MG63 (cell line): ENCODE results near the gene RBM23. TPM values are rescaled to one million over a fixed set of nuclear protein-coding genes. Genes with fewer than 3 reads are reported as not detected.
A peak's percentile ranks its signal among the peaks of the same experiment; 100 is the strongest.
"Not testable (repeated sequence)": the region's sequence is repeated elsewhere in the genome, so short reads cannot be mapped to it uniquely, and the experiment has no call there.

ENCODE experiments used
- DNase-seq: peaks from one replicate; pipeline ENCODE4 v3.0.0-alpha.2; 2020
- H3K27me3 ChIP-seq: fragments of 250-450 bp; sonication (Bioruptor Pico); 2 replicates; pipeline ENCODE4 v1.5.1; 2020; ENCODE audit warnings: mild to moderate bottlenecking, moderate library complexity
- H3K36me3 ChIP-seq: fragments of 250-450 bp; sonication (Bioruptor Pico); 2 replicates; pipeline ENCODE4 v1.5.1; 2020; ENCODE audit warnings: mild to moderate bottlenecking, moderate library complexity
- H3K4me3 ChIP-seq: fragments of 250-450 bp; sonication (Bioruptor Pico); 2 replicates; pipeline ENCODE4 v1.5.1; 2020; ENCODE audit warnings: mild to moderate bottlenecking, moderate library complexity
- H3K9me3 ChIP-seq: fragments of 250-450 bp; sonication (Bioruptor Pico); 2 replicates; pipeline ENCODE4 v1.5.1; 2020; ENCODE audit warnings: mild to moderate bottlenecking, moderate library complexity
- total RNA-seq: library from RNA; depleted of rRNA; stranded (reverse); fragments of >200 nt; shearing (Covaris generic); gene quantifications from 2 replicates; pipeline ENCODE4 v1.2.3, GENCODE V29; 2014; ENCODE audit warnings: low replicate concordance

Gene RBM23
- total RNA-seq, 1 experiment from 2014 or later: 27.8 TPM

GRCh38 chr14:22854963-22855724 lies 63.8 kb downstream of the RBM23 start:
- H3K36me3 ChIP-seq: no peaks in the 10 kb centered on the region
- no peak for DNase-seq
- no peaks in the 10 kb centered on the region for H3K9me3 ChIP-seq
- H3K4me3 ChIP-seq: no peak overlapping the region
- H3K27me3 ChIP-seq: no peaks in the 10 kb centered on the region

- not testable (repeated sequence) for H3K4me3 ChIP-seq, H3K9me3 ChIP-seq, DNase-seq, H3K36me3 ChIP-seq, H3K27me3 ChIP-seq
Observed at GRCh38 chr14:22854296-22854695, 64.7 kb downstream of the RBM23 start.

GRCh38 chr14:22852940-22853767 lies 65.8 kb downstream of the RBM23 start:
- Histone ChIP-seq H3K9me3 (no peaks in the 10 kb centered on the region), H3K4me3 (peak overlapping the region; percentile 28; the same call in 1 of the 2 replicates), H3K27me3 (no peaks in the 10 kb centered on the region), H3K36me3 (no peaks in the 10 kb centered on the region)
- peak; percentile 75 for DNase-seq

- no peaks in the 10 kb centered on the region for H3K9me3 ChIP-seq
- no peak for DNase-seq
- no peaks in the 10 kb centered on the region for H3K27me3 ChIP-seq
- H3K36me3 ChIP-seq: no peaks in the 10 kb centered on the region
- H3K4me3 ChIP-seq: no peak overlapping the region
Observed at GRCh38 chr14:22852599-22852939, 66.4 kb downstream of the RBM23 start.

GRCh38 chr14:22852178-22852577 lies 66.8 kb downstream of the RBM23 start:
- not testable (repeated sequence) for H3K36me3 ChIP-seq, H3K4me3 ChIP-seq, H3K9me3 ChIP-seq, H3K27me3 ChIP-seq, DNase-seq

GRCh38 chr14:22850944-22851764 lies 67.8 kb downstream of the RBM23 start:
- Histone ChIP-seq H3K4me3 (no peak overlapping the region), H3K36me3 (peaks cover 5% of the 10 kb centered on the region), H3K9me3 (no peaks in the 10 kb centered on the region), H3K27me3 (no peaks in the 10 kb centered on the region)
- peak; percentile 94 for DNase-seq

- DNase-seq: peak; percentile 86
- Histone ChIP-seq H3K9me3 (no peaks in the 10 kb centered on the region), H3K4me3 (no peak overlapping the region), H3K27me3 (no peaks in the 10 kb centered on the region), H3K36me3 (peaks cover 9% of the 10 kb centered on the region)
Observed at GRCh38 chr14:22849212-22849819, 69.6 kb downstream of the RBM23 start.

GRCh38 chr14:22848351-22849164 lies 70.4 kb downstream of the RBM23 start:
- H3K4me3 ChIP-seq: no peak overlapping the region

GRCh38 chr14:22847661-22848341 lies 71.1 kb downstream of the RBM23 start:
- peak; percentile 20 for DNase-seq
- Histone ChIP-seq H3K36me3 (peaks cover 13% of the 10 kb centered on the region), H3K4me3 (no peak overlapping the region), H3K9me3 (no peaks in the 10 kb centered on the region), H3K27me3 (no peaks in the 10 kb centered on the region)

More at GRCh38 chr14:22848351-22849164, 70.4 kb downstream of the RBM23 start:
- H3K9me3 ChIP-seq: no peaks in the 10 kb centered on the region
- peaks cover 12% of the 10 kb centered on the region for H3K36me3 ChIP-seq
- H3K27me3 ChIP-seq: no peaks in the 10 kb centered on the region
- peak; percentile 96 for DNase-seq

- no peaks in the 10 kb centered on the region for H3K27me3 ChIP-seq
- no peaks in the 10 kb centered on the region for H3K9me3 ChIP-seq
- H3K36me3 ChIP-seq: peaks cover 23% of the 10 kb centered on the region
- no peak overlapping the region for H3K4me3 ChIP-seq
- DNase-seq: no peak
Observed at GRCh38 chr14:22846811-22847307, 72.1 kb downstream of the RBM23 start.

- DNase-seq: no peak
- Histone ChIP-seq H3K27me3 (no peaks in the 10 kb centered on the region), H3K9me3 (no peaks in the 10 kb centered on the region), H3K4me3 (no peak overlapping the region), H3K36me3 (peaks cover 31% of the 10 kb centered on the region)
Observed at GRCh38 chr14:22845821-22846625, 72.9 kb downstream of the RBM23 start.

- DNase-seq: no peak
- no peaks in the 10 kb centered on the region for H3K9me3 ChIP-seq
- peaks cover 36% of the 10 kb centered on the region for H3K36me3 ChIP-seq
- no peaks in the 10 kb centered on the region for H3K27me3 ChIP-seq
- H3K4me3 ChIP-seq: no peak overlapping the region
Observed at GRCh38 chr14:22845103-22845394, 73.9 kb downstream of the RBM23 start.

GRCh38 chr14:22844221-22845102 lies 74.5 kb downstream of the RBM23 start:
- no peak for DNase-seq
- Histone ChIP-seq H3K27me3 (no peaks in the 10 kb centered on the region), H3K36me3 (peaks cover 36% of the 10 kb centered on the region), H3K4me3 (no peak overlapping the region), H3K9me3 (no peaks in the 10 kb centered on the region)
